ENCODE data around the gene IL11RA.
"Not testable (repeated sequence)": the region's sequence is repeated elsewhere in the genome, so short reads cannot be mapped to it uniquely, and the experiment has no call there.

Gene IL11RA

GRCh38 chr9:34634551-34635248 lies 17.3 kb upstream of the IL11RA start:
- H3K36me3 Mint-ChIP-seq (ENCODE audit: insufficient read depth): peaks cover 13% of the 10 kb centered on the region
- H3K27ac Mint-ChIP-seq (ENCODE audit: low read depth): no peak overlapping the region
- peaks cover 37% of the 10 kb centered on the region for H3K4me1 Mint-ChIP-seq
- H3K9me3 Mint-ChIP-seq: no peaks in the 10 kb centered on the region
- DNase-seq (ENCODE audit: low spot score in 2 of 2) (no peak), ATAC-seq (replicated peaks; ENCODE audit: extremely low read depth, poor library complexity, severe bottlenecking) (no peak)
- peaks cover 12% of the 10 kb centered on the region for H3K27me3 Mint-ChIP-seq
- H3K4me3 Mint-ChIP-seq: no peak overlapping the region

- H3K4me3 Mint-ChIP-seq: no peak overlapping the region
- DNase-seq (ENCODE audit: low spot score in 2 of 2) (no peak), ATAC-seq (replicated peaks; ENCODE audit: extremely low read depth, poor library complexity, severe bottlenecking) (no peak)
- no peak overlapping the region for H3K27ac Mint-ChIP-seq (ENCODE audit: low read depth)
- H3K9me3 Mint-ChIP-seq: no peaks in the 10 kb centered on the region
- peaks cover 13% of the 10 kb centered on the region for H3K36me3 Mint-ChIP-seq (ENCODE audit: insufficient read depth)
- H3K4me1 Mint-ChIP-seq: peaks cover 37% of the 10 kb centered on the region
- peaks cover 4% of the 10 kb centered on the region for H3K27me3 Mint-ChIP-seq
Measured at GRCh38 chr9:34635556-34635955, 16.4 kb upstream of the IL11RA start.

GRCh38 chr9:34636791-34637355 lies 15.1 kb upstream of the IL11RA start:
- ATAC-seq (replicated peaks; ENCODE audit: extremely low read depth, poor library complexity, severe bottlenecking) (no peak), DNase-seq (ENCODE audit: low spot score in 2 of 2) (no peak)
- Mint-ChIP-seq H3K27me3 (no peaks in the 10 kb centered on the region), H3K4me3 (peak overlapping the region; percentile 85), H3K36me3 (ENCODE audit: insufficient read depth) (peaks cover 12% of the 10 kb centered on the region), H3K27ac (ENCODE audit: low read depth) (peak overlapping the region; percentile 98), H3K4me1 (peaks cover 37% of the 10 kb centered on the region), H3K9me3 (no peaks in the 10 kb centered on the region)

GRCh38 chr9:34637356-34638137 lies 14.4 kb upstream of the IL11RA start, which contains the start of gene SIGMAR1:
Gene SIGMAR1, minus strand, starts transcription at chr9:34637787. Its CDS starts 90 bp downstream, at chr9:34637697.
- ATAC-seq (replicated peaks; ENCODE audit: extremely low read depth, poor library complexity, severe bottlenecking) (peak; percentile 92), DNase-seq (ENCODE audit: low spot score in 2 of 2) (peak; percentile 90 to 91)
- Mint-ChIP-seq H3K4me3 (peak within 1 kb of the TSS; percentile 85), H3K9me3 (no peaks in the 10 kb centered on the region), H3K27ac (ENCODE audit: low read depth) (peak within 1 kb of the TSS; percentile 98), H3K4me1 (peaks cover 37% of the 10 kb centered on the region), H3K36me3 (ENCODE audit: insufficient read depth) (peaks cover 11% of the 10 kb centered on the region), H3K27me3 (no peaks in the 10 kb centered on the region)

- ATAC-seq (replicated peaks; ENCODE audit: extremely low read depth, poor library complexity, severe bottlenecking) (no peak), DNase-seq (ENCODE audit: low spot score in 2 of 2) (no peak)
- no peaks in the 10 kb centered on the region for H3K27me3 Mint-ChIP-seq
- H3K36me3 Mint-ChIP-seq (ENCODE audit: insufficient read depth): peaks cover 11% of the 10 kb centered on the region
- peaks cover 37% of the 10 kb centered on the region for H3K4me1 Mint-ChIP-seq
- peak overlapping the region; percentile 85 for H3K4me3 Mint-ChIP-seq
- peak overlapping the region; percentile 98 for H3K27ac Mint-ChIP-seq (ENCODE audit: low read depth)
- H3K9me3 Mint-ChIP-seq: no peaks in the 10 kb centered on the region
Measured at GRCh38 chr9:34638138-34638445, 13.9 kb upstream of the IL11RA start.

- H3K4me3 Mint-ChIP-seq; ATAC-seq (replicated peaks; ENCODE audit: extremely low read depth, poor library complexity, severe bottlenecking): not testable (repeated sequence)
- H3K4me1 Mint-ChIP-seq: peaks cover 31% of the 10 kb centered on the region
Measured at GRCh38 chr9:34639322-34639721, 12.7 kb upstream of the IL11RA start.

GRCh38 chr9:34642679-34643078 lies 9.3 kb upstream of the IL11RA start:
- ATAC-seq (replicated peaks; ENCODE audit: extremely low read depth, poor library complexity, severe bottlenecking) (no peak), DNase-seq (ENCODE audit: low spot score in 2 of 2) (no peak)
- Mint-ChIP-seq H3K27ac (ENCODE audit: low read depth) (no peak overlapping the region), H3K27me3 (no peaks in the 10 kb centered on the region), H3K36me3 (ENCODE audit: insufficient read depth) (peaks cover 5% of the 10 kb centered on the region), H3K9me3 (no peaks in the 10 kb centered on the region), H3K4me3 (no peak overlapping the region), H3K4me1 (peaks cover 20% of the 10 kb centered on the region)

More at GRCh38 chr9:34639322-34639721, 12.7 kb upstream of the IL11RA start:
- H3K27ac Mint-ChIP-seq (ENCODE audit: low read depth); H3K27me3 Mint-ChIP-seq; DNase-seq (ENCODE audit: low spot score in 2 of 2); H3K9me3 Mint-ChIP-seq; H3K36me3 Mint-ChIP-seq (ENCODE audit: insufficient read depth): not testable (repeated sequence)

- Mint-ChIP-seq H3K4me1 (peaks cover 20% of the 10 kb centered on the region), H3K27me3 (no peaks in the 10 kb centered on the region), H3K36me3 (ENCODE audit: insufficient read depth) (peaks cover 13% of the 10 kb centered on the region), H3K4me3 (no peak overlapping the region), H3K27ac (ENCODE audit: low read depth) (no peak overlapping the region), H3K9me3 (no peaks in the 10 kb centered on the region)
- ATAC-seq (replicated peaks; ENCODE audit: extremely low read depth, poor library complexity, severe bottlenecking) (no peak), DNase-seq (ENCODE audit: low spot score in 2 of 2) (no peak)
Measured at GRCh38 chr9:34644766-34645314, 7.1 kb upstream of the IL11RA start.

GRCh38 chr9:34646211-34647083 lies 5.5 kb upstream of the IL11RA start, which contains the start of gene GALT:
Gene GALT, plus strand, starts transcription at chr9:34646675. Its CDS starts 30 bp downstream, at chr9:34646705.
- H3K36me3 Mint-ChIP-seq (ENCODE audit: insufficient read depth): peaks cover 18% of the 10 kb centered on the region
- no peaks in the 10 kb centered on the region for H3K27me3 Mint-ChIP-seq
- peak; percentile 90 to 96 for DNase-seq (ENCODE audit: low spot score in 2 of 2)
- ATAC-seq (replicated peaks; ENCODE audit: extremely low read depth, poor library complexity, severe bottlenecking): peak; percentile 85
- H3K27ac Mint-ChIP-seq (ENCODE audit: low read depth): peak within 1 kb of the TSS; percentile 86
- peak within 1 kb of the TSS; percentile 89 for H3K4me3 Mint-ChIP-seq
- H3K4me1 Mint-ChIP-seq: peaks cover 20% of the 10 kb centered on the region
- H3K9me3 Mint-ChIP-seq: no peaks in the 10 kb centered on the region

- H3K27me3 Mint-ChIP-seq: no peaks in the 10 kb centered on the region
- ATAC-seq (replicated peaks; ENCODE audit: extremely low read depth, poor library complexity, severe bottlenecking) (no peak), DNase-seq (ENCODE audit: low spot score in 2 of 2) (no peak)
- H3K4me3 Mint-ChIP-seq: peak overlapping the region; percentile 89
- no peaks in the 10 kb centered on the region for H3K9me3 Mint-ChIP-seq
- H3K27ac Mint-ChIP-seq (ENCODE audit: low read depth): peak overlapping the region; percentile 86
- peaks cover 20% of the 10 kb centered on the region for H3K36me3 Mint-ChIP-seq (ENCODE audit: insufficient read depth)
- H3K4me1 Mint-ChIP-seq: peaks cover 26% of the 10 kb centered on the region
Measured at GRCh38 chr9:34647084-34647403, 4.9 kb upstream of the IL11RA start.

GRCh38 chr9:34647651-34648050 lies 4.3 kb upstream of the IL11RA start:
- H3K4me1 Mint-ChIP-seq: peaks cover 32% of the 10 kb centered on the region

GRCh38 chr9:34648673-34649072 lies 3.3 kb upstream of the IL11RA start:
- Mint-ChIP-seq H3K36me3 (ENCODE audit: insufficient read depth) (peaks cover 20% of the 10 kb centered on the region), H3K4me3 (no peak overlapping the region), H3K9me3 (no peaks in the 10 kb centered on the region), H3K27ac (ENCODE audit: low read depth) (no peak overlapping the region), H3K27me3 (no peaks in the 10 kb centered on the region), H3K4me1 (peaks cover 38% of the 10 kb centered on the region)
- no peak for ATAC-seq (replicated peaks; ENCODE audit: extremely low read depth, poor library complexity, severe bottlenecking)
- no peak for DNase-seq (ENCODE audit: low spot score in 2 of 2)

More at GRCh38 chr9:34647651-34648050, 4.3 kb upstream of the IL11RA start:
- DNase-seq (ENCODE audit: low spot score in 2 of 2) (no peak), ATAC-seq (replicated peaks; ENCODE audit: extremely low read depth, poor library complexity, severe bottlenecking) (no peak)
- peak overlapping the region; percentile 89 for H3K4me3 Mint-ChIP-seq
- no peaks in the 10 kb centered on the region for H3K27me3 Mint-ChIP-seq
- peak overlapping the region; percentile 86 for H3K27ac Mint-ChIP-seq (ENCODE audit: low read depth)
- peaks cover 20% of the 10 kb centered on the region for H3K36me3 Mint-ChIP-seq (ENCODE audit: insufficient read depth)
- no peaks in the 10 kb centered on the region for H3K9me3 Mint-ChIP-seq

Measured in central memory CD8-positive, alpha-beta T cell (primary cell).